ENCODE data around the gene CACNA2D3.

CACNA2D3 gene

DNA sequence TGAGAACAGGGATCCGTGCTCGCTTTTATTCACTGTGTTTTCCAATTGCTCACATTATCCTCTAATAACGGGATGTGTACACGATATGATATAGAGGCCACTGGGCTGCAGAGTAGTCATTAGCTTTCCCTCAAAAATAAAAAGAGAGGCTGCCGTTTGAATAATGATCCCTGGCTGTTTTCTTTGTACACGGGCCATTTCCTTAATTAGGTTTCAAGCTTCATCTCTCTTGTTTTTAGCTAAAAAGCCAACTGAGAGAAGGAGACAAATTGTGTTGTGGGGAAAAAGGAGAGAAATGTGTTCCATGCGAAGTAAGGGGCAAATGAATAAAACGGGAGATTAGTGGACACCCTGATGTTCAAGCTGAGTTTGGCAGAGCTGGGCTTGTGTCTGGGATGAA lies 174.2 kb downstream of the CACNA2D3 start:
- TF ChIP-seq, protein P1, sequence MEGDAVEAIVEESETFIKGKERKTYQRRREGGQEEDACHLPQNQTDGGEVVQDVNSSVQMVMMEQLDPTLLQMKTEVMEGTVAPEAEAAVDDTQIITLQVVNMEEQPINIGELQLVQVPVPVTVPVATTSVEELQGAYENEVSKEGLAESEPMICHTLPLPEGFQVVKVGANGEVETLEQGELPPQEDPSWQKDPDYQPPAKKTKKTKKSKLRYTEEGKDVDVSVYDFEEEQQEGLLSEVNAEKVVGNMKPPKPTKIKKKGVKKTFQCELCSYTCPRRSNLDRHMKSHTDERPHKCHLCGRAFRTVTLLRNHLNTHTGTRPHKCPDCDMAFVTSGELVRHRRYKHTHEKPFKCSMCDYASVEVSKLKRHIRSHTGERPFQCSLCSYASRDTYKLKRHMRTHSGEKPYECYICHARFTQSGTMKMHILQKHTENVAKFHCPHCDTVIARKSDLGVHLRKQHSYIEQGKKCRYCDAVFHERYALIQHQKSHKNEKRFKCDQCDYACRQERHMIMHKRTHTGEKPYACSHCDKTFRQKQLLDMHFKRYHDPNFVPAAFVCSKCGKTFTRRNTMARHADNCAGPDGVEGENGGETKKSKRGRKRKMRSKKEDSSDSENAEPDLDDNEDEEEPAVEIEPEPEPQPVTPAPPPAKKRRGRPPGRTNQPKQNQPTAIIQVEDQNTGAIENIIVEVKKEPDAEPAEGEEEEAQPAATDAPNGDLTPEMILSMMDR (IDR thresholded peaks at IDR 0.05; ENCODE audit: extremely low read depth, missing control alignments), result no peak
- no peak for DNase-seq (ENCODE audit: low spot score)

DNA sequence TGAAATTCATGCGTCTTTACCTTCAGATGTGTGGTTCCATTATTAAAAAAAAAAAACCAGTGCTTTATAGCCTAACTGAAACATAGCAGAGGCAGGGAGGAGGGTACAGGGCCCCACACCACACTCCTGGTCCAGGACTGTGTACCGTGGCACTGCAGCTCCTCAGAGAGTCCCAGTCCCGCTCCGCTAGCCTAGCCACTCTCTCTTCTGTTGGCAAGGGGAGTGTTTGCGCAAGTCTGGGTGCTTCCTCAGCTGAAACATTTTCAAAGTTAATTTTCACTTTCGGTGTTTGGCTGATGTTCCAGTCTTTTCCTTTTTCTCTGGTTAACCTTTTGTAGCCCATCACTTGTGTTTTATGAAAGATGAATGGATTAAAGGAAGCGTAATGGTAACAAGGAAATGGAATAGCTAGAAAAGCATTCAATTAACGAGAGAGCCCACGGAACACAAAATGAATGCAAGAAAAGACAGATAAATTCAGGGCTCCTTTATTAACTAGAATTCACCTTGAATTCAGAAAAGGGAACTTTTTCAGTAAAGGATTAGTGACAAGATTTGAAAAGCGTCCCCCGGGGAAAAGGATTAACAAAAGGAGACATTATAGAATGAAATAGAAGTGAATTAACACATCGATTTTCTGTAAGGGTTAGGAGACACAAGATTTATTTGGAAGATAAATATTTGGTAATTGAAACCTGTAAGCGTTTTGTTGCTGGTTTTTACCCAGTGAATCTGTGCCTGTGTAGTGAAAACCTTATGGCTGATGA lies 177.0 kb downstream of the CACNA2D3 start:
- TF ChIP-seq, protein P1 (IDR thresholded peaks at IDR 0.05; ENCODE audit: extremely low read depth, missing control alignments), result no peak
- no peak for DNase-seq (ENCODE audit: low spot score)

DNA sequence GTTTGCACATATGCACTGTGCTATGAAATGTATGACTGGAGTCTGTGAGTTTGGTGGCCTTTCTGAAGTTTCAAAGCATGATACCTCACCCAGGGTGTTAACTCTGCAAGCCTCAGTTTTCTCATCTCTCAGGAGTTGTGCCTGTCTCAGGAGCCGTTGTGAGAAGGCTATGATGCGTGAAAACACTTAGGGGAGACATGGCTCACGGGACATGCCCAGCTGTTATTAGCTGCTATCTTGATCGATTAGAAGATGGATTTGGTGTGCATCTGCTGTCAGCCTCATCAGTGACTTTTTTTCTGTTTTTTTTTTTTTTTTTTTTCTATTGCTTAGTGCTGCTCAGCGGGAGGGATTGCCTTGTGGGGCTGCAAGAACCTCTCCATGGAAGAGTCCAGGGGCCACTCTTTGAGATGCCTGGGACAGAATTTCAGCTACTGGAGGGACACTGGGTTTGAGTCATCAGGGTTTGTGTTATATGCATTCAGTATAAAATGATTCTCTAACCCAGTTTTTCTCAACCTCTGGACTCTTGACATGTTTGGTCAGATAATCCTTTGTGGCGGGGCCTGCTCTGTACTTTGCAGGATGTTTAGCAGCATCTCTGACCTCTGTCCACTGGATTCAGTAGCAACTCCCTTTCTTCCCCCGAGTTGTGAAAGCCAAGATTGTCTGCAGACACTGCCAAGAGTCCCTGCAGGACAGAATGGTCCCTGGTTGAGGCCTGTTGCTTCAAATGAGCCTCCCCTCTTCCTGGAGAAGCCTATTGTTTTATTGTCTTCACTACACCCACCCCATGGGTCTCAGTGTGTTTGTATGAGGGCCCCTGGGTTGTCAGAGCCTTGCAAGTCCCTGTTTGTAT lies 181.4 kb downstream of the CACNA2D3 start:
- DNase-seq (ENCODE audit: low spot score), result no peak
- TF ChIP-seq, protein P1 (IDR thresholded peaks at IDR 0.05; ENCODE audit: extremely low read depth, missing control alignments), result no peak

DNA sequence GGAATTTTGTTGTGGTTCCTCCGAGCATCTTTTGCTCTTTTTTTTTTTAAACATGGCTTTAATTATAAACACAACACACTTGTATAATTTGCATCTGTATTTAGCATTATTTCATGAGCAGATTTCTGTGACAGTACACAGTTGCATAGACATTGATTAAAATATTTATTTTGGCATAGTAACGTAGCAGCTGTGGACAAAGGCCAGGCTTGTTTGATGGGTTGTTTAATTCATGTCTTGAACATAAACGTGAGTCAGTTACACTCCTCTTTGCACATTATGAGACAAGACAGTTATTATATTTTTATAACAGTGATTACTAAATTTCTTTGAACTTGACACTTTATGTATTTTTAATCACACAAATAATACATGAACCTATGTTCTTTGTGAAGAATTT lies 182.5 kb downstream of the CACNA2D3 start:
- DNase-seq (ENCODE audit: low spot score), result no peak
- TF ChIP-seq, protein P1 (IDR thresholded peaks at IDR 0.05; ENCODE audit: extremely low read depth, missing control alignments), result no peak

DNA sequence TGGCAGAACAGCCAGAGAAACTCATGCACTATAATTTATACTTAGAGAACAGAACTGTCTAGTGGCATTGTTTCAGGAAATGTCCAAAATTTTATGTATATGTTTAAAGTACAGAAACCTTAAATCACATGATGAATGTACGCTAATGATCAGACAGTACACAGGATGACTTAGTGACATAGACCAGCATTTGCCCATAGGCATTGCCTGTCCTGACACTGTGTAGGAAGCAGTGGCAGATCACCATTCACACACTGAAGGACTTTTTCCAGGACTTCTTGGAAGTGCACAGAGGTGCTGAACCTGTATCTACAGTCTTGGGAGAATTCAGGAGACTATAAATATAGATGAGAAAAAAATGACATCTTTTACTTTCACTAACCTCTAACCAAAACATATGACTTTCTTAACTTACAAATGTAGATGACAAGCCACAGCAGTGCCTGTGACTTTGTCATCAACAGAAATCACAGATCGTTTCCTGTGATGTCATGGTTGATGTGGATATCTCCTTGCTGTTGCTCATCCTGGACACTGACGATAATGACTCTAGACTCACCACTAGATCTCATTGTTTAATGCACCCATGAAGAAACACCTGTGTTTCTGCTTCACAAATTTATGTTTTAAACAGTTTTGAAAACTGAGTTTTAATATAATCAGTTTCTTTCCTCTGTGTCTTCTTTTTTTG lies 183.2 kb downstream of the CACNA2D3 start:
- DNase-seq (ENCODE audit: low spot score), result no peak
- TF ChIP-seq, protein P1 (IDR thresholded peaks at IDR 0.05; ENCODE audit: extremely low read depth, missing control alignments), result no peak

DNA sequence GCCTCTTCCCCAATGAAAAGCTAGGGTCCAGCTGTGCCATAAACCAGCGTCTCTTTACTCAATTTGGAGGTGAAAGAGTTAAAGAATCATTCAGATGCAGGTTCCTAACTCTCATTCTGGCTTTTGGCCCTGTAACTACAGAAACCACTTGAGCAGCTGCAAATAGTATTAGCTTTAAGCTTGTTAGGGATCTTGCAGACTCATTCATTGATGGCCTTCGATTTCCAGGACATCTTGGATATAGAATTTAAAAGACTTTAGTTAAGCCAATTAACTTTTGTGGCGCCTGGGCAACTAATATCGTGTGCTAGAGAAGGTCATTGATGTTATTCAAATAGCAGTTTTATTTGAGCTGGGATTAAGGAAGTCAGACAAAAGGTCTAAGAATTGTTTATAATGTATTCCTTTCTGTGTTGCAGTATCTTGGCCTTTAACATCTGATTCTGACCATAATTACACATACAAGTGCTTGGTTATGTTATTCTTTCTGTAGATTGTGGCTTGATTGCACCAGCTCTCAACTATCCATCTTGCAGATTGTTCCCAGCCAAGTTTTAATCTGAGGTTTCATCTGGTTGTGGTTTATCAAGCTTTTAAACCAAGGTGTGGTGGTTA lies 185.3 kb downstream of the CACNA2D3 start:
- TF ChIP-seq, protein P1 (IDR thresholded peaks at IDR 0.05; ENCODE audit: extremely low read depth, missing control alignments), result no peak
- no peak for DNase-seq (ENCODE audit: low spot score)
